ENCODE results near the gene ZNF385D.

- no peak for TF ChIP-seq MAX (IDR thresholded peaks at IDR 0.05; ENCODE audit: low read depth)
- no peak for TF ChIP-seq CTCF (IDR thresholded peaks at IDR 0.05)
- TF ChIP-seq EZH2phosphoT487 (IDR thresholded peaks at IDR 0.05; ENCODE audit: borderline replicate concordance, low read depth), result no peak
- no peak for TF ChIP-seq EP300 (IDR thresholded peaks at IDR 0.05; ENCODE audit: borderline replicate concordance in 1 of 2, low read depth in 1 of 2, low read length in 1 of 2)
- TF ChIP-seq RAD21 (IDR thresholded peaks at IDR 0.05; ENCODE audit: low read length), result no peak
These were observed 224.5 kb downstream of the ZNF385D start for GRCh38 chr3:21526461-21526860.

Data from SK-N-SH (cell line).